ENCODE measurements around the gene OSTF1.

- TF ChIP-seq, protein P1, sequence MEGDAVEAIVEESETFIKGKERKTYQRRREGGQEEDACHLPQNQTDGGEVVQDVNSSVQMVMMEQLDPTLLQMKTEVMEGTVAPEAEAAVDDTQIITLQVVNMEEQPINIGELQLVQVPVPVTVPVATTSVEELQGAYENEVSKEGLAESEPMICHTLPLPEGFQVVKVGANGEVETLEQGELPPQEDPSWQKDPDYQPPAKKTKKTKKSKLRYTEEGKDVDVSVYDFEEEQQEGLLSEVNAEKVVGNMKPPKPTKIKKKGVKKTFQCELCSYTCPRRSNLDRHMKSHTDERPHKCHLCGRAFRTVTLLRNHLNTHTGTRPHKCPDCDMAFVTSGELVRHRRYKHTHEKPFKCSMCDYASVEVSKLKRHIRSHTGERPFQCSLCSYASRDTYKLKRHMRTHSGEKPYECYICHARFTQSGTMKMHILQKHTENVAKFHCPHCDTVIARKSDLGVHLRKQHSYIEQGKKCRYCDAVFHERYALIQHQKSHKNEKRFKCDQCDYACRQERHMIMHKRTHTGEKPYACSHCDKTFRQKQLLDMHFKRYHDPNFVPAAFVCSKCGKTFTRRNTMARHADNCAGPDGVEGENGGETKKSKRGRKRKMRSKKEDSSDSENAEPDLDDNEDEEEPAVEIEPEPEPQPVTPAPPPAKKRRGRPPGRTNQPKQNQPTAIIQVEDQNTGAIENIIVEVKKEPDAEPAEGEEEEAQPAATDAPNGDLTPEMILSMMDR (conservative IDR thresholded peaks at IDR 0.05; ENCODE audit: low read depth, low read length): no peak
- TF ChIP-seq EZH2 (IDR thresholded peaks at IDR 0.05; ENCODE audit: low read length, unreplicated experiment): no peak
These were observed 62.2 kb downstream of the OSTF1 start for GRCh38 chr9:75150512-75150911.

All from PC-3 (cell line).